Activated naive CD8-positive, alpha-beta T cell (primary cell): Measurements from ENCODE around the gene COL4A4.

ENCODE experiments used
- H3K27ac Mint-ChIP-seq: one replicate; pipeline ENCODE4 v1.8.0; 2021; ENCODE audit warnings: mixed read lengths
- H3K27me3 Mint-ChIP-seq: one replicate; pipeline ENCODE4 v1.8.0; 2021; ENCODE audit warnings: mixed read lengths
- H3K36me3 Mint-ChIP-seq: one replicate; pipeline ENCODE4 v1.8.0; 2021; ENCODE audit warnings: mixed read lengths
- H3K4me1 Mint-ChIP-seq: one replicate; pipeline ENCODE4 v1.8.0; 2021; ENCODE audit warnings: low read depth, mixed read lengths
- H3K4me3 Mint-ChIP-seq: one replicate; pipeline ENCODE4 v1.8.0; 2021; ENCODE audit warnings: mild to moderate bottlenecking, mixed read lengths
- H3K9me3 Mint-ChIP-seq: one replicate; pipeline ENCODE4 v1.8.0; 2021; ENCODE audit warnings: low read depth, mixed read lengths

The COL4A4 gene

GRCh38 chr2:226977775-226978190, 186.2 kb downstream of the COL4A4 start:
- Mint-ChIP-seq H3K27me3 (no peaks in the 10 kb centered on the region), H3K27ac (no peak overlapping the region), H3K4me3 (no peak overlapping the region), H3K9me3 (no peaks in the 10 kb centered on the region), H3K4me1 (peaks cover 21% of the 10 kb centered on the region), H3K36me3 (peaks cover 25% of the 10 kb centered on the region)

- Mint-ChIP-seq H3K27ac (no peak overlapping the region), H3K4me1 (peaks cover 37% of the 10 kb centered on the region), H3K36me3 (peaks cover 27% of the 10 kb centered on the region), H3K27me3 (no peaks in the 10 kb centered on the region), H3K4me3 (no peak overlapping the region), H3K9me3 (no peaks in the 10 kb centered on the region)
These were observed 190.2 kb downstream of the COL4A4 start for GRCh38 chr2:226973816-226974215.

GRCh38 chr2:226971770-226972169, 192.2 kb downstream of the COL4A4 start:
- Mint-ChIP-seq H3K36me3 (peaks cover 26% of the 10 kb centered on the region), H3K27me3 (no peaks in the 10 kb centered on the region), H3K9me3 (no peaks in the 10 kb centered on the region), H3K4me1 (peaks cover 36% of the 10 kb centered on the region), H3K4me3 (no peak overlapping the region), H3K27ac (no peak overlapping the region)

- peaks cover 31% of the 10 kb centered on the region for H3K4me1 Mint-ChIP-seq
- no peaks in the 10 kb centered on the region for H3K9me3 Mint-ChIP-seq
- H3K27ac Mint-ChIP-seq, result no peak overlapping the region
- H3K27me3 Mint-ChIP-seq, result no peaks in the 10 kb centered on the region
- H3K4me3 Mint-ChIP-seq, result no peak overlapping the region
- peaks cover 24% of the 10 kb centered on the region for H3K36me3 Mint-ChIP-seq
These were observed 192.9 kb downstream of the COL4A4 start for GRCh38 chr2:226971084-226971483.

- no peak overlapping the region for H3K27ac Mint-ChIP-seq
These were observed 193.6 kb downstream of the COL4A4 start for GRCh38 chr2:226970362-226970761.

GRCh38 chr2:226969417-226970080, 194.5 kb downstream of the COL4A4 start:
- H3K4me3 Mint-ChIP-seq, result no peak overlapping the region
- H3K9me3 Mint-ChIP-seq, result no peaks in the 10 kb centered on the region
- H3K4me1 Mint-ChIP-seq, result peaks cover 31% of the 10 kb centered on the region
- H3K27ac Mint-ChIP-seq, result no peak overlapping the region
- no peaks in the 10 kb centered on the region for H3K27me3 Mint-ChIP-seq
- peaks cover 17% of the 10 kb centered on the region for H3K36me3 Mint-ChIP-seq

More at GRCh38 chr2:226970362-226970761, 193.6 kb downstream of the COL4A4 start:
- Mint-ChIP-seq H3K4me3 (peak overlapping the region; percentile 14), H3K4me1 (peaks cover 31% of the 10 kb centered on the region), H3K36me3 (peaks cover 20% of the 10 kb centered on the region), H3K27me3 (no peaks in the 10 kb centered on the region), H3K9me3 (no peaks in the 10 kb centered on the region)

- H3K36me3 Mint-ChIP-seq, result peaks cover 16% of the 10 kb centered on the region
- no peak overlapping the region for H3K27ac Mint-ChIP-seq
- H3K4me1 Mint-ChIP-seq, result peaks cover 16% of the 10 kb centered on the region
- H3K9me3 Mint-ChIP-seq, result no peaks in the 10 kb centered on the region
- no peak overlapping the region for H3K4me3 Mint-ChIP-seq
- H3K27me3 Mint-ChIP-seq, result no peaks in the 10 kb centered on the region
These were observed 198.6 kb downstream of the COL4A4 start for GRCh38 chr2:226965376-226965775.

- H3K36me3 Mint-ChIP-seq, result peaks cover 16% of the 10 kb centered on the region
- H3K4me3 Mint-ChIP-seq, result no peak overlapping the region
- peaks cover 3% of the 10 kb centered on the region for H3K4me1 Mint-ChIP-seq
- no peaks in the 10 kb centered on the region for H3K27me3 Mint-ChIP-seq
- H3K9me3 Mint-ChIP-seq, result peaks cover 7% of the 10 kb centered on the region
- H3K27ac Mint-ChIP-seq, result no peak overlapping the region
These were observed 200.5 kb downstream of the COL4A4 start for GRCh38 chr2:226963528-226963927.

- H3K9me3 Mint-ChIP-seq, result peaks cover 16% of the 10 kb centered on the region
- H3K4me3 Mint-ChIP-seq, result no peak overlapping the region
- no peak overlapping the region for H3K27ac Mint-ChIP-seq
- H3K27me3 Mint-ChIP-seq, result no peaks in the 10 kb centered on the region
- peaks cover 1% of the 10 kb centered on the region for H3K4me1 Mint-ChIP-seq
- H3K36me3 Mint-ChIP-seq, result peaks cover 20% of the 10 kb centered on the region
These were observed 201.7 kb downstream of the COL4A4 start for GRCh38 chr2:226962176-226962773.

- H3K27me3 Mint-ChIP-seq, result no peaks in the 10 kb centered on the region
- peaks cover 1% of the 10 kb centered on the region for H3K4me1 Mint-ChIP-seq
- peaks cover 34% of the 10 kb centered on the region for H3K36me3 Mint-ChIP-seq
- H3K4me3 Mint-ChIP-seq, result no peak overlapping the region
- peaks cover 22% of the 10 kb centered on the region for H3K9me3 Mint-ChIP-seq
- H3K27ac Mint-ChIP-seq, result no peak overlapping the region
These were observed 204.6 kb downstream of the COL4A4 start for GRCh38 chr2:226959418-226959817.

- H3K4me1 Mint-ChIP-seq, result peaks cover 15% of the 10 kb centered on the region
- H3K27ac Mint-ChIP-seq, result no peak overlapping the region
- H3K36me3 Mint-ChIP-seq, result peaks cover 40% of the 10 kb centered on the region
- H3K4me3 Mint-ChIP-seq, result no peak overlapping the region
- no peaks in the 10 kb centered on the region for H3K27me3 Mint-ChIP-seq
- peaks cover 25% of the 10 kb centered on the region for H3K9me3 Mint-ChIP-seq
These were observed 207.3 kb downstream of the COL4A4 start for GRCh38 chr2:226956659-226957058.

- Mint-ChIP-seq H3K36me3 (peaks cover 46% of the 10 kb centered on the region), H3K4me3 (peak overlapping the region; percentile 5), H3K9me3 (peaks cover 22% of the 10 kb centered on the region), H3K27me3 (no peaks in the 10 kb centered on the region), H3K27ac (no peak overlapping the region), H3K4me1 (peaks cover 19% of the 10 kb centered on the region)
These were observed 210.2 kb downstream of the COL4A4 start for GRCh38 chr2:226953826-226954225.

- H3K36me3 Mint-ChIP-seq, result peaks cover 46% of the 10 kb centered on the region
- H3K27me3 Mint-ChIP-seq, result no peaks in the 10 kb centered on the region
- peaks cover 19% of the 10 kb centered on the region for H3K9me3 Mint-ChIP-seq
- no peak overlapping the region for H3K4me3 Mint-ChIP-seq
- H3K27ac Mint-ChIP-seq, result no peak overlapping the region
- peaks cover 19% of the 10 kb centered on the region for H3K4me1 Mint-ChIP-seq
These were observed 210.8 kb downstream of the COL4A4 start for GRCh38 chr2:226953206-226953605.
